OCI-LY7 (cell line): ENCODE measurements around the gene RAD51AP2. TPM values are rescaled to one million over a fixed set of nuclear protein-coding genes. Genes with fewer than 3 reads are reported as not detected.

Experiments used
- BruUV-seq: library from RNA; stranded (reverse); fragments of 400-500 nt; replicated peaks from 2 replicates; lab custom pipeline; 2021; lab: Mats Ljungman, UMichigan
- CTCF ChIA-PET: fragments of 300-600 bp; sonication (Branson Sonifier 250); formaldehyde crosslinking; loops from one replicate; lab custom pipeline; 2022; ENCODE audit warnings: antibody characterized with exemption; ENCODE audit not compliant: unreplicated experiment; lab: Charles Lee
- POLR2A ChIA-PET: fragments of 300-600 bp; sonication (Branson Sonifier 250); formaldehyde crosslinking; loops from one replicate; lab custom pipeline; 2022; ENCODE audit warnings: antibody characterized with exemption; lab: Charles Lee
- DNase-seq: peaks from one replicate; pipeline ENCODE4 v3.0.0-alpha.2; 2015; ENCODE audit warnings: low spot score
- H2AFZ ChIP-seq: fragments of 200-600 bp; sonication (generic), shearing (Covaris generic); 2 replicates; pipeline ENCODE4 v1.6.1; 2014; ENCODE audit warnings: mild to moderate bottlenecking, antibody characterized with exemption, low read length, moderate library complexity
- H3K27ac ChIP-seq: fragments of 200-600 bp; sonication (generic); 2 replicates; pipeline ENCODE4 v1.5.1; 2014; ENCODE audit warnings: mixed run types, low read depth, mild to moderate bottlenecking, moderate library complexity, low read length, inconsistent platforms; ENCODE audit not compliant: poor library complexity, severe bottlenecking
- H3K36me3 ChIP-seq: fragments of 200-600 bp; sonication (generic); 2 replicates; pipeline ENCODE4 v1.6.1; 2014; ENCODE audit warnings: mild to moderate bottlenecking, antibody characterized with exemption, low read length, moderate library complexity, mixed read lengths; ENCODE audit not compliant: insufficient read depth
- H3K4me1 ChIP-seq: fragments of 200-600 bp; sonication (generic); 2 replicates; pipeline ENCODE4 v1.5.1; 2014; ENCODE audit warnings: mild to moderate bottlenecking, low read length; ENCODE audit not compliant: insufficient read depth, poor library complexity, severe bottlenecking
- H3K4me2 ChIP-seq: fragments of 200-600 bp; sonication (generic); 2 replicates; pipeline ENCODE4 v1.6.1; 2014; ENCODE audit warnings: mild to moderate bottlenecking, low read length
- H3K4me3 ChIP-seq: fragments of 200-600 bp; sonication (generic); 2 replicates; pipeline ENCODE4 v1.5.1; 2014; ENCODE audit warnings: mild to moderate bottlenecking, low read depth, low read length; ENCODE audit not compliant: poor library complexity, severe bottlenecking
- H3K79me2 ChIP-seq: fragments of 200-600 bp; sonication (generic); 2 replicates; pipeline ENCODE4 v1.6.1; 2016; ENCODE audit warnings: low read depth, mild to moderate bottlenecking, low read length, moderate library complexity, mixed read lengths; ENCODE audit not compliant: insufficient read depth
- H3K9me2 ChIP-seq: fragments of 200-600 bp; sonication (generic); 2 replicates; pipeline ENCODE4 v1.6.1; 2016; ENCODE audit warnings: mild to moderate bottlenecking, low read length, mixed read lengths; ENCODE audit not compliant: insufficient read depth
- H3K9me3 ChIP-seq: fragments of 200-600 bp; sonication (generic); 2 replicates; pipeline ENCODE4 v1.6.1; 2014; ENCODE audit warnings: mild to moderate bottlenecking, mixed run types, low read length, mixed read lengths
- H4K20me1 ChIP-seq: fragments of 200-600 bp; sonication (generic); 2 replicates; pipeline ENCODE4 v1.6.1; 2014; ENCODE audit warnings: mild to moderate bottlenecking, antibody characterized with exemption, low read length, moderate library complexity, mixed read lengths; ENCODE audit not compliant: insufficient read depth
- EZH2phosphoT487 ChIP-seq: fragments of 200-600 bp; sonication (generic); IDR thresholded peaks from 2 replicates; pipeline ENCODE4 v1.6.1; 2018; ENCODE audit warnings: low read depth, borderline replicate concordance, mild to moderate bottlenecking, mixed run types, antibody characterized with exemption, low read length, moderate library complexity, mixed read lengths
- intact Hi-C: fragments of 100-400 bp; cut with micrococcal nuclease; formaldehyde crosslinking; loops from one replicate; pipeline ENCODE4 v1.10.0; 2022; ENCODE audit not compliant: unreplicated experiment
- total RNA-seq, 2 experiments: library from RNA; depleted of rRNA in 1 of 2; stranded (reverse); fragments of >200 nt in 1 of 2; shearing (Covaris generic) in 1 of 2; gene quantifications; 2 replicates each; pipeline ENCODE4 v1.2.3, GENCODE V29; 2014 to 2022
- TF ChIP-seq, protein P1 (sequence below): fragments of 200-600 bp; sonication (generic); conservative IDR thresholded peaks from 2 replicates; pipeline ENCODE4 v1.5.1; 2014; ENCODE audit warnings: mild to moderate bottlenecking, antibody characterized with exemption, low read length, moderate library complexity, mixed read lengths

Gene RAD51AP2
- total RNA-seq, 2 experiments from 2014 or later = 0.35 TPM; not detected in 1

DNA sequence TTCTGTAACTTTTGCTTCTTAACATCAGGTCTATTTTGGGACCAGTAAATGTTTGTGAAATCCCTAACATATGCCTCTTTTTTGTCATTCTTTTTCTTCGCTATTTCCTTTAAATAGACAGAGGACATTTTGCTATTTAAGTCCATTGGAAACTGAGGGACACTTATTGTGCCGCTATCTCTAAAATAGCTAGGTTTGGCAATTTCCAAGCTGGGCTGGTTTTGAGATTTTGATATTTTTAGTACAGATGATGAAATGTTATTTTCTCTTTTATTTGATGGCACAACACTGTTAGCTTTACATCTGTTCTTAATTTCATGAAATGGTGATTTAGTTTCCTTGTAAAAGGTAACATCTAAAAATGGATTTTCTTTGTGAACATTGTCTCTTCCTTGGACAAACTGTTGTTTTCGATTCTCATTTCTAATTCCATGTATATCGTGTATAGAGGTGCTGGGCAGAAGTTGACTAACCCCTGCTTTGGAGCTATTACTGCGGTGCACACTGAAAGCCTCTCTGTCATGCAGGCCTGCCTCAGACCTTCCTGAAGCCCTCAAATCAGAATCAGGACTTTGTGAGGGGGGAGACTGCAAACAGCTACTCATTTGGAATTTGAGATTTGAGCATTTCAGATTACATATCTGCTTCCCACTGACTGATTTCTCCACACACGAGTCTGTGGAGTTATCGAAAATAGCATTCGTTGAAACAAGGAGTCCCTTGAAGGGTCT is 594 bp downstream of the RAD51AP2 start:
- peak; percentile 36 for DNase-seq
- Histone ChIP-seq H3K4me1 (peaks cover 33% of the 10 kb centered on the region), H2AFZ (peak overlapping the region; percentile 92), H3K79me2 (no peaks in the 10 kb centered on the region), H3K4me2 (peak overlapping the region; percentile 77), H3K9me3 (no peaks in the 10 kb centered on the region), H3K36me3 (no peaks in the 10 kb centered on the region), H4K20me1 (no peaks in the 10 kb centered on the region), H3K9me2 (no peaks in the 10 kb centered on the region), H3K4me3 (peak overlapping the region; percentile 66), H3K27ac (no peak overlapping the region)
- intact Hi-C loops = loop anchor here (5.0 to 10.0 kb wide), 3 partner anchors 235 to 890 kb away; partner anchors contain the start of genes GEN1 and SMC6
- BruUV-seq = no TSS peak
- TF ChIP-seq EZH2phosphoT487 = no peak
- TF ChIP-seq, protein P1, sequence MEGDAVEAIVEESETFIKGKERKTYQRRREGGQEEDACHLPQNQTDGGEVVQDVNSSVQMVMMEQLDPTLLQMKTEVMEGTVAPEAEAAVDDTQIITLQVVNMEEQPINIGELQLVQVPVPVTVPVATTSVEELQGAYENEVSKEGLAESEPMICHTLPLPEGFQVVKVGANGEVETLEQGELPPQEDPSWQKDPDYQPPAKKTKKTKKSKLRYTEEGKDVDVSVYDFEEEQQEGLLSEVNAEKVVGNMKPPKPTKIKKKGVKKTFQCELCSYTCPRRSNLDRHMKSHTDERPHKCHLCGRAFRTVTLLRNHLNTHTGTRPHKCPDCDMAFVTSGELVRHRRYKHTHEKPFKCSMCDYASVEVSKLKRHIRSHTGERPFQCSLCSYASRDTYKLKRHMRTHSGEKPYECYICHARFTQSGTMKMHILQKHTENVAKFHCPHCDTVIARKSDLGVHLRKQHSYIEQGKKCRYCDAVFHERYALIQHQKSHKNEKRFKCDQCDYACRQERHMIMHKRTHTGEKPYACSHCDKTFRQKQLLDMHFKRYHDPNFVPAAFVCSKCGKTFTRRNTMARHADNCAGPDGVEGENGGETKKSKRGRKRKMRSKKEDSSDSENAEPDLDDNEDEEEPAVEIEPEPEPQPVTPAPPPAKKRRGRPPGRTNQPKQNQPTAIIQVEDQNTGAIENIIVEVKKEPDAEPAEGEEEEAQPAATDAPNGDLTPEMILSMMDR = no peak
- POLR2A ChIA-PET = interaction anchor here (0.7 to 1.6 kb wide), 9 partner anchors 12 to 234 kb away, joined by 3 to 6 read pairs (median 4); no protein-coding TSS in a partner anchor
- CTCF ChIA-PET = no interaction called here

DNA sequence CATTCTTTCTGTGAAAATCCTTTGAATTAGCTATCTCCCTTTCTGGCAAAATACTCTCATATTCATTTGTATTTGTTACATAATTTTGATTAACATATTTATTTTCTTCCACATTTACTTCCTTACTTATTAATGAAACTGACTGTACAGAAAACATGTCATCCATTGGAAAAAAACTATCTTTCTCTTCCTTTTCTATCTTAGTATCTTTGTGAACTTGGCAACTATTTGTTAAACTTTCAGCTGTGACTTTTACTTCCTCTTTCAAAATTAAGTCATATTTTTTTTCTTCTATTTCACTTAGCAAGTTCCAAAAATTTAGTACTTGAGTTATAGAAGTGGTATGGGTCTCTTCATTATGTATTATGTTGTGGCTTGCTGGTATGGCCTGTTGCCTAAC is 2.6 kb downstream of the RAD51AP2 start:
- Histone ChIP-seq H3K9me3 (no peaks in the 10 kb centered on the region), H3K4me2 (peak overlapping the region; percentile 38), H3K4me1 (peaks cover 33% of the 10 kb centered on the region), H2AFZ (peak overlapping the region; percentile 43; the same call in 1 of the 2 replicates), H4K20me1 (no peaks in the 10 kb centered on the region), H3K79me2 (no peaks in the 10 kb centered on the region), H3K4me3 (no peak overlapping the region), H3K36me3 (no peaks in the 10 kb centered on the region), H3K9me2 (no peaks in the 10 kb centered on the region), H3K27ac (peak overlapping the region; percentile 7)
- ChIA-PET CTCF (no interaction called here), POLR2A (interaction anchor here (0.7 kb wide), 1 partner anchor 538 kb away, joined by 3 read pairs; no protein-coding TSS in a partner anchor)
- DNase-seq = peak; percentile 35
- no peak for TF ChIP-seq EZH2phosphoT487
- TF ChIP-seq, protein P1 = no peak
- no TSS peak for BruUV-seq
- intact Hi-C loops = loop anchor here (5.0 to 10.0 kb wide), 3 partner anchors 237 to 888 kb away; partner anchors contain the start of genes GEN1 and SMC6
